Common myeloid progenitor, CD34-positive (primary cell): Measurements from ENCODE around the gene TFB2M.
A peak's percentile ranks its signal among the peaks of the same experiment; 100 is the strongest.

Experiments
- CTCF ChIA-PET: fragments of 350-600 bp; sonication (Branson Sonifier 250); formaldehyde crosslinking; loops from one replicate; lab custom pipeline; 2021; ENCODE audit warnings: antibody characterized with exemption; lab: Charles Lee
- POLR2A ChIA-PET: fragments of 350-600 bp; sonication (Branson Sonifier 250); formaldehyde crosslinking; loops from one replicate; lab custom pipeline; 2021; ENCODE audit warnings: antibody characterized with exemption; lab: Charles Lee
- DNase-seq, 3 donors: peaks; one replicate each; pipeline versions ENCODE4 v3.0.0 to v3.0.0-alpha.2; 2013
- H3K27ac ChIP-seq, 2 experiments: 1 replicate in 1 of 2; 2 replicates in 1 of 2; pipeline ENCODE4 v1.7.0; 2013; ENCODE audit warnings: inconsistent platforms in 2 of 2, low read length in 2 of 2, mild to moderate bottlenecking in 2 of 2, low read depth in 1 of 2, moderate library complexity in 1 of 2; ENCODE audit not compliant: severe bottlenecking in 2 of 2, insufficient read depth in 1 of 2, poor library complexity in 1 of 2
- H3K27me3 ChIP-seq, 5 experiments: replicated peaks in 2 of 5; 1 replicate in 3 of 5; 2 replicates in 2 of 5; pipeline versions ENCODE4 v1.6.1 to v1.7.0; 2013; ENCODE audit warnings: low read length in 4 of 5, mild to moderate bottlenecking in 2 of 5, moderate library complexity in 2 of 5, inconsistent platforms in 1 of 5; ENCODE audit not compliant: insufficient read depth in 5 of 5, control insufficient read depth in 4 of 5
- H3K36me3 ChIP-seq, 4 experiments: 1 replicate in 2 of 4; 2 replicates in 2 of 4; pipeline versions ENCODE4 v1.6.1 to v1.7.0; 2013; ENCODE audit warnings: low read length in 3 of 4, control low read depth in 1 of 4, mild to moderate bottlenecking in 1 of 4; ENCODE audit not compliant: control insufficient read depth in 4 of 4, insufficient read depth in 4 of 4
- H3K4me1 ChIP-seq, 4 experiments: 1 replicate in 3 of 4; 2 replicates in 1 of 4; pipeline versions ENCODE4 v1.6.1 to v1.7.1; 2013; ENCODE audit warnings: low read length in 3 of 4, mild to moderate bottlenecking in 3 of 4, control low read depth in 1 of 4, inconsistent platforms in 1 of 4, moderate library complexity in 1 of 4; ENCODE audit not compliant: control insufficient read depth in 4 of 4, insufficient read depth in 4 of 4; ENCODE audit errors: control extremely low read depth in 1 of 4
- H3K4me3 ChIP-seq, 7 experiments: 1 replicate in 4 of 7; 2 replicates in 3 of 7; pipeline versions ENCODE4 v1.5.1 to v1.7.0; 2013; ENCODE audit warnings: mild to moderate bottlenecking in 7 of 7, low read length in 6 of 7, moderate library complexity in 6 of 7, inconsistent platforms in 2 of 7, low read depth in 2 of 7, control low read depth in 1 of 7; ENCODE audit not compliant: insufficient read depth in 4 of 7, control insufficient read depth in 1 of 7; ENCODE audit errors: extremely low read depth in 1 of 7
- H3K9me3 ChIP-seq, 5 experiments: 1 replicate in 4 of 5; 2 replicates in 1 of 5; pipeline versions ENCODE4 v1.6.1 to v1.7.1; 2013; ENCODE audit warnings: low read length in 4 of 5, mild to moderate bottlenecking in 2 of 5, inconsistent platforms in 1 of 5, low read depth in 1 of 5, moderate library complexity in 1 of 5; ENCODE audit not compliant: control insufficient read depth in 4 of 5, insufficient read depth in 2 of 5; ENCODE audit errors: control extremely low read depth in 1 of 5
- WGBS: methylation state at CpG from one replicate; pipeline ENCODE4 v1.1.5; 2013; ENCODE audit not compliant: insufficient coverage; 5-methylcytosine and 5-hydroxymethylcytosine counted together

TFB2M gene

DNA sequence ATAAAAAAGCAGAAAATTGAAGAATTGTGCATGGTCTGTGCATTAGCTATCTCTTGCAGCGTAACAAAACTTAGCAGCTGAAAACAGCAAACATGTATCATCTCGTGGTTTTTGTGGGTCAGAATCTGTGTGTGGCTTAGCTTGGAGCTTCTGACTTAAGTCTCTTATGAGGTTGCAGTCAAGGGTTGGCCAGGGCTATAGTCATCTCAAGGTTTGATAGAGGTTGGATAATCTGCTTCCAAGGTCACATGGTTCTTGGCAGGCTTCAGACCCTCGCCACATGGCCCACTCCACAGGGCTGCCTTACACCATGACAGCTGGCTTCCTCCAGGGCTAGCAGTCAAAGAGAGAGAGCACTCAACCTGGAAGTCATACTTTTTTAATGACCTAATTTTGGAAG lies 36.1 kb upstream of the TFB2M start:
- H3K4me1 ChIP-seq, result peaks cover 0 to 13% (median 0%) of the 10 kb centered on the region in 4 experiments
- H3K4me3 ChIP-seq, result peak overlapping the region in 1 of 7 experiments; percentile 6
- ChIA-PET CTCF (interaction anchor here (0.6 to 2.3 kb wide), 10 partner anchors 9 to 114 kb away, joined by 3 to 9 read pairs (median 4); partner anchors contain the start of genes CNST and TFB2M), POLR2A (no interaction called here)
- peak in 2 of 3 donors; percentile 74 to 78 for DNase-seq
- no peaks in the 10 kb centered on the region for H3K27me3 ChIP-seq
- no peak overlapping the region for H3K27ac ChIP-seq
- WGBS, result 74% methylated on average over 3 of the region's 3 CpGs
- H3K9me3 ChIP-seq, result peaks cover 0 to 4% (median 0%) of the 10 kb centered on the region in 5 experiments
- peaks cover 5 to 30% (median 16%) of the 10 kb centered on the region in 4 experiments for H3K36me3 ChIP-seq

GRCh38 chr1:246600579-246600978 lies 34.5 kb upstream of the TFB2M start:
- 93% methylated on average over 2 of the region's 2 CpGs for WGBS
- peaks cover 0 to 4% (median 0%) of the 10 kb centered on the region in 5 experiments for H3K9me3 ChIP-seq
- DNase-seq, result no peak
- no peak overlapping the region for H3K4me3 ChIP-seq
- POLR2A ChIA-PET, result interaction anchor here (0.6 kb wide), 1 partner anchor 34 kb away, joined by 4 read pairs; no protein-coding TSS in a partner anchor
- peaks cover 12 to 33% (median 22%) of the 10 kb centered on the region in 4 experiments for H3K36me3 ChIP-seq
- H3K27me3 ChIP-seq, result no peaks in the 10 kb centered on the region
- peak overlapping the region in 1 of 2 experiments; percentile 39 for H3K27ac ChIP-seq
- CTCF ChIA-PET, result interaction anchor here (1.9 to 2.3 kb wide), 3 partner anchors 8 to 26 kb away, joined by 5 to 9 read pairs (median 9); no protein-coding TSS in a partner anchor
- peaks cover 0 to 15% (median 1%) of the 10 kb centered on the region in 4 experiments for H3K4me1 ChIP-seq

DNA sequence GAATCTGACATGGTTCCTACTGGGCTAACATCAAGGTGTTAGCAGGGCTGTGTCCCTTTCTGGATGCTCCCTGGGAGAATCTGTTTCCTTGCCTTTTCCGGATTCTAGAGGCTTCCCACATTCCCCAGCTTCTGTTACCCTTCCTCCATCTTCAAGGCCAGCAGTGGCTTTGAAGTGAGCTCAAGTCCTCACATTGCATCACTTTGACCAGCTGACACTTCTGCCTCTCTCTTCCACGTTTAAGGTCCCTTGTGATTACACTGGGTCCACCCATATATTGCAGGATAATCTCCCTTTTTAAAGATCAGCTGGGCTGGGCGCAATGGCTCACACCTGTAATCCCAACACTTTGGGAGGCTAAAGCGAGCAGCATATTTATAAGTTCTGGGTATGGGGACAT lies 33.3 kb upstream of the TFB2M start:
- H3K4me3 ChIP-seq, result no peak overlapping the region
- no peak for DNase-seq
- ChIA-PET POLR2A (no interaction called here), CTCF (interaction anchor here (1.1 to 1.9 kb wide), 6 partner anchors 9 to 34 kb away, joined by 3 to 5 read pairs (median 4); partner anchors contain the start of genes CNST and TFB2M)
- 81% methylated on average over 2 of the region's 4 CpGs for WGBS
- H3K9me3 ChIP-seq, result peaks cover 0 to 4% (median 0%) of the 10 kb centered on the region in 5 experiments
- peaks cover 0 to 15% (median 1%) of the 10 kb centered on the region in 4 experiments for H3K4me1 ChIP-seq
- H3K27ac ChIP-seq, result peak overlapping the region in 1 of 2 experiments; percentile 45
- H3K36me3 ChIP-seq, result peaks cover 12 to 38% (median 27%) of the 10 kb centered on the region in 4 experiments
- H3K27me3 ChIP-seq, result no peaks in the 10 kb centered on the region

DNA sequence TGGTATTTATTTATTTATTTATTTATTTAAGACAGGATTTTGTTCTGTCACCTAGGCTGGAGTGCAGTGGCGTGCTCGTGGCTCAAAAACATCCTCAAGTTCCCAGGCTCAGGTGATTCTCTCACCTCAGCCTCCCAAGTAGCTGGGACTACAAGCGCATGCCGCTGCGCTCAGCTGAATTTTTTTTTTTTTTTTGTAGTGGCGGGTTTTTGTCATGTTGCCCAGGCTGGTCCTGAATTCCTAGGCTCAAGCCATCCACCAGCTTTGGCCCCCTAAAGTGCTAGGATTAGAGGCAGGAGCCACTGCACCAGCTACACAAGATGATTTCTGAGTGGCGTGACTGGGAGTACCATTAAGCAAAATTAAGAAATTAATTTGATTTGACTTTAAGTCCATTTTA lies 31.9 kb upstream of the TFB2M start:
- WGBS, result 95% methylated on average over 4 of the region's 7 CpGs
- CTCF ChIA-PET, result interaction anchor here (0.7 to 3.0 kb wide), 5 partner anchors 11 to 139 kb away, joined by 3 to 11 read pairs (median 5); no protein-coding TSS in a partner anchor
- H3K27ac ChIP-seq, result peak overlapping the region; percentile 72 to 79

DNA sequence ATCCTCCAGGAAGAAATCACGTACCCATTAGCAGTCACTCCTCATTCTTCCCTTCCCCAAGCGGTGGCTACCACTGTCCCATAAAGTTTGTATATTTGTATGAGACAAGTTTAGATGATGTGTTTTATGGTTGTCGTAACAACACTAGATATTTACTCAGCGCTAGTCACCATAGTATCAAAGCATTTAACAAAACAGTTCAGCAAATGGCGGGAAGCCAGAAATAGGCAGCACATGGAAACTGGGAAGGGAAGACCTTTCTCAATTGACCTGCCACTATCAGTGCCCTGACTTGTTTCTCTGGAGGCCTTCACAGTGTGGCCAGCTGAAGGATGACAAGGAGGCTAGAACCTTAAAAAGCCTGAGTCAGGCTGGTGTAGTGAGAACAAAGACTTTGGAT lies 31.3 kb upstream of the TFB2M start:
- POLR2A ChIA-PET, result interaction anchor here (0.6 kb wide), 2 partner anchors 12 to 815 kb away, joined by 5 to 6 read pairs; no protein-coding TSS in a partner anchor
- no peaks in the 10 kb centered on the region for H3K27me3 ChIP-seq
- peaks cover 0 to 14% (median 1%) of the 10 kb centered on the region in 4 experiments for H3K4me1 ChIP-seq
- 86% methylated on average over 1 of the region's 5 CpGs for WGBS
- H3K9me3 ChIP-seq, result no peaks in the 10 kb centered on the region
- H3K4me3 ChIP-seq, result no peak overlapping the region
- peak overlapping the region; percentile 72 to 79 for H3K27ac ChIP-seq
- DNase-seq, result peak; percentile 66 to 89 (median 87)
- H3K36me3 ChIP-seq, result peaks cover 14 to 42% (median 27%) of the 10 kb centered on the region in 4 experiments
- CTCF ChIA-PET, result interaction anchor here (1.0 to 3.0 kb wide), 4 partner anchors 12 to 27 kb away, joined by 4 to 11 read pairs (median 5); no protein-coding TSS in a partner anchor

More for the DNA sequence above, 31.9 kb upstream of the TFB2M start:
- POLR2A ChIA-PET, result interaction anchor here (0.6 kb wide), 2 partner anchors 11 to 815 kb away, joined by 5 to 6 read pairs; no protein-coding TSS in a partner anchor
- peaks cover 14 to 37% (median 25%) of the 10 kb centered on the region in 4 experiments for H3K36me3 ChIP-seq
- H3K4me3 ChIP-seq, result no peak overlapping the region
- no peak for DNase-seq
- H3K27me3 ChIP-seq, result no peaks in the 10 kb centered on the region
- no peaks in the 10 kb centered on the region for H3K9me3 ChIP-seq
- H3K4me1 ChIP-seq, result peaks cover 0 to 15% (median 1%) of the 10 kb centered on the region in 4 experiments

- ChIA-PET POLR2A (no interaction called here), CTCF (interaction anchor here (1.1 to 3.0 kb wide), 6 partner anchors 10 to 97 kb away, joined by 3 to 11 read pairs (median 4); no protein-coding TSS in a partner anchor)
- DNase-seq, result no peak
- 94% methylated on average over 3 of the region's 3 CpGs for WGBS
- H3K4me1 ChIP-seq, result peaks cover 0 to 6% (median 1%) of the 10 kb centered on the region in 4 experiments
- H3K9me3 ChIP-seq, result peaks cover 0 to 3% (median 0%) of the 10 kb centered on the region in 5 experiments
- peak overlapping the region in 1 of 2 experiments; percentile 55 for H3K27ac ChIP-seq
- no peak overlapping the region for H3K4me3 ChIP-seq
- H3K36me3 ChIP-seq, result peaks cover 16 to 55% (median 29%) of the 10 kb centered on the region in 4 experiments
- H3K27me3 ChIP-seq, result no peaks in the 10 kb centered on the region
These were observed 29.1 kb upstream of the TFB2M start for GRCh38 chr1:246595146-246595545.
